K562 (cell line): ENCODE data around the gene MBNL1. TPM values are rescaled to one million over a fixed set of nuclear protein-coding genes. Genes with fewer than 3 reads are reported as not detected.

Experiments
- CBFA2T3 ChIP-seq: fragments of 450-650 bp; IDR thresholded peaks from 2 replicates; pipeline ENCODE4 v1.6.1; 2017
- CBX8 ChIP-seq: fragments of 200-600 bp; sonication (generic); IDR thresholded peaks from 2 replicates; pipeline ENCODE4 v1.6.1; 2012; ENCODE audit warnings: borderline replicate concordance, mixed run types, low read depth, mild to moderate bottlenecking, moderate library complexity, mixed read lengths, low read length, control low read depth, inconsistent platforms; ENCODE audit not compliant: poor library complexity, severe bottlenecking; ENCODE audit errors: extremely low read depth
- CCNT2 ChIP-seq: IDR thresholded peaks from 2 replicates; pipeline ENCODE4 v1.6.1; 2011; ENCODE audit warnings: borderline replicate concordance, low read depth, mild to moderate bottlenecking, moderate library complexity, mixed read lengths, low read length; ENCODE audit not compliant: insufficient read length; ENCODE audit errors: extremely low read depth
- DACH1 ChIP-seq: fragments of 450-650 bp; IDR thresholded peaks from 2 replicates; pipeline ENCODE4 v1.6.1; 2018; ENCODE audit not compliant: partially characterized antibody
- ELF2 ChIP-seq: fragments of 250-450 bp; sonication (Bioruptor Pico); IDR thresholded peaks from 2 replicates; pipeline ENCODE4 v1.5.0; 2021; ENCODE audit warnings: mild to moderate bottlenecking
- EP300 ChIP-seq: IDR thresholded peaks from 2 replicates; pipeline ENCODE4 v1.6.1; 2012; ENCODE audit warnings: low read length, improper control_type of control experiment
- ESRRA ChIP-seq: fragments of 450-650 bp; IDR thresholded peaks from 2 replicates; pipeline ENCODE4 v1.6.1; 2014; ENCODE audit warnings: low read depth, mild to moderate bottlenecking, moderate library complexity, borderline replicate concordance
- FOXK2 ChIP-seq, 2 experiments: fragments of 450-650 bp; IDR thresholded peaks in 1 of 2; conservative IDR thresholded peaks in 1 of 2; 2 replicates each; pipeline ENCODE4 v1.6.1; 2016; ENCODE audit warnings: low read depth in 2 of 2, mild to moderate bottlenecking in 1 of 2
- FOXM1 ChIP-seq, 2 experiments: fragments of 450-650 bp in 1 of 2; sonication (generic) in 1 of 2; formaldehyde crosslinking in 1 of 2; IDR thresholded peaks; 2 replicates each; pipeline versions ENCODE4 v1.6.1 to v1.9.0; 2017 to 2022; ENCODE audit warnings: low read depth in 2 of 2, mild to moderate bottlenecking in 2 of 2, missing genetic modification reagents in 1 of 2, moderate library complexity in 1 of 2
- HDGF ChIP-seq: fragments of 450-650 bp; IDR thresholded peaks from 2 replicates; pipeline ENCODE4 v1.6.1; 2016
- HMG20B ChIP-seq: fragments of 250-450 bp; sonication (Bioruptor Pico); IDR thresholded peaks from 2 replicates; pipeline ENCODE4 v1.5.0; 2021; ENCODE audit warnings: mild to moderate bottlenecking
- HMGN3 ChIP-seq: IDR thresholded peaks from 2 replicates; pipeline ENCODE4 v1.6.1; 2011; ENCODE audit warnings: borderline replicate concordance, low read depth, mild to moderate bottlenecking, mixed read lengths, low read length; ENCODE audit not compliant: insufficient read length; ENCODE audit errors: extremely low read depth
- KLF16 ChIP-seq: IDR thresholded peaks from 2 replicates; pipeline ENCODE4 v1.6.1; 2016; ENCODE audit warnings: antibody characterized with exemption
- MYNN ChIP-seq, 2 experiments: sonication (generic); formaldehyde crosslinking in 1 of 2; IDR thresholded peaks; 2 replicates each; pipeline versions ENCODE4 v1.5.0 to v1.6.1; 2016 to 2020; ENCODE audit warnings: antibody characterized with exemption in 1 of 2, missing genetic modification reagents in 1 of 2
- NFE2 ChIP-seq: IDR thresholded peaks from 2 replicates; pipeline ENCODE4 v1.6.1; 2014; ENCODE audit warnings: antibody characterized with exemption, low read depth
- NR2C1 ChIP-seq, 2 experiments: fragments of 450-650 bp; IDR thresholded peaks; 2 replicates each; pipeline ENCODE4 v1.6.1; 2017; ENCODE audit warnings: mild to moderate bottlenecking in 2 of 2, antibody characterized with exemption in 1 of 2, inconsistent platforms in 1 of 2, missing compliant biosample characterization in 1 of 2, missing genetic modification characterization in 1 of 2
- PCBP2 ChIP-seq: fragments of 200-400 bp; formaldehyde crosslinking; IDR thresholded peaks from 2 replicates; pipeline ENCODE4 v1.6.1; 2018; ENCODE audit warnings: low read length, low read depth, mild to moderate bottlenecking, moderate library complexity; ENCODE audit not compliant: poor library complexity, severe bottlenecking
- SIN3B ChIP-seq: fragments of 450-650 bp; IDR thresholded peaks from 2 replicates; pipeline ENCODE4 v1.6.1; 2017; ENCODE audit warnings: low read depth, mild to moderate bottlenecking, moderate library complexity
- SMARCC2 ChIP-seq: fragments of 450-650 bp; IDR thresholded peaks from 2 replicates; pipeline ENCODE4 v1.6.1; 2017; ENCODE audit warnings: antibody characterized with exemption, moderate library complexity, mild to moderate bottlenecking, low read depth
- SUPT5H ChIP-seq: fragments of 450-650 bp; IDR thresholded peaks from 2 replicates; pipeline ENCODE4 v1.6.1; 2016
- ZC3H11A ChIP-seq: IDR thresholded peaks from 2 replicates; pipeline ENCODE4 v1.6.1; 2012; ENCODE audit warnings: low read depth, low read length, improper control_type of control experiment
- ZNF24 ChIP-seq: fragments of 450-650 bp; IDR thresholded peaks from 2 replicates; pipeline ENCODE4 v1.6.1; 2016
- polyA plus RNA-seq, 8 experiments: library from polyadenylated mRNA; depleted of rRNA in 4 of 8; stranded (reverse) in 5 of 8; unstranded in 3 of 8; fragments of >200 nt; fragmentation: Nextera tagmentation in 2 of 8; fragmentation: Illumina TruSeq in 1 of 8; extraction: Ambion mirVana in 2 of 8; extraction: Trizol in 1 of 8; gene quantifications; 2 replicates each; pipeline versions ENCODE4 v1.2.1 to v1.2.3, GENCODE V29; 2011 to 2014; ENCODE audit warnings: inconsistent platforms in 1 of 8, missing spikeins in 1 of 8
- total RNA-seq, 7 experiments: library from RNA; depleted of rRNA in 6 of 7; stranded (reverse); fragments of >200 nt in 6 of 7; fragmentation: Illumina TruSeq in 2 of 7; extraction: Trizol in 2 of 7; gene quantifications; 2 replicates each; pipeline versions ENCODE4 v1.2.1 to v1.2.3, GENCODE V29; 2011 to 2021; ENCODE audit warnings: low replicate concordance in 1 of 7
- TF ChIP-seq, protein P1 (sequence below): fragments of 450-650 bp; IDR thresholded peaks from 2 replicates; pipeline ENCODE4 v1.7.1; 2018; ENCODE audit warnings: mild to moderate bottlenecking, low read depth; ENCODE audit not compliant: partially characterized antibody
- TF ChIP-seq, protein P2 (sequence below): fragments of 450-650 bp; IDR thresholded peaks from 2 replicates; pipeline ENCODE4 v1.6.1; 2016; ENCODE audit warnings: low read depth, mild to moderate bottlenecking, moderate library complexity
- TF ChIP-seq, protein P3 (sequence below), 2 experiments: fragments of 450-650 bp; IDR thresholded peaks; 2 replicates each; pipeline ENCODE4 v1.6.1; 2016

Gene MBNL1
- total and polyA plus RNA-seq, 9 of the 15 experiments (the other 6 are each of a cell fraction or from before 2014, with no cell fraction given) = 70.3 to 243 (median 220) TPM

DNA sequence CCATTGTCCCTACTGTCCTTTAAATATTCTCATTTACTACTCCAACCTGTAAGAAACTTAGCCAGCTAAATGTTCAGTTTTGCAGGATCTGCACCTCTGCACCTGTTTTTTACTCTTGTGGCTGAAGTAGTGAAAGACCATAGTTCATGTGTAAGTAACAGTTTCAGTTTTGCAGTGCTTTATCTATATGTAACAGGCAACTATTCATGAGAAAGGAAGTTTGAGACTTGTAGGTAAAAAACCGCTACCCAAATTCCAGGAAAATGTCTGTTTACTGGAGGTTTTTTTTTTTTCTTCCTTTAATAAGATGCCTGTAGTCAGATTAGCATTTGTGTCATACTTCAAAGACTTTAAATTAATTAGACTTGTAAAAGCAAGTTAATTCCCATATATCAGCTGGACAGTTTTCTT, 25.4 kb upstream of the MBNL1 start (continued):
- TF ChIP-seq, protein P1, sequence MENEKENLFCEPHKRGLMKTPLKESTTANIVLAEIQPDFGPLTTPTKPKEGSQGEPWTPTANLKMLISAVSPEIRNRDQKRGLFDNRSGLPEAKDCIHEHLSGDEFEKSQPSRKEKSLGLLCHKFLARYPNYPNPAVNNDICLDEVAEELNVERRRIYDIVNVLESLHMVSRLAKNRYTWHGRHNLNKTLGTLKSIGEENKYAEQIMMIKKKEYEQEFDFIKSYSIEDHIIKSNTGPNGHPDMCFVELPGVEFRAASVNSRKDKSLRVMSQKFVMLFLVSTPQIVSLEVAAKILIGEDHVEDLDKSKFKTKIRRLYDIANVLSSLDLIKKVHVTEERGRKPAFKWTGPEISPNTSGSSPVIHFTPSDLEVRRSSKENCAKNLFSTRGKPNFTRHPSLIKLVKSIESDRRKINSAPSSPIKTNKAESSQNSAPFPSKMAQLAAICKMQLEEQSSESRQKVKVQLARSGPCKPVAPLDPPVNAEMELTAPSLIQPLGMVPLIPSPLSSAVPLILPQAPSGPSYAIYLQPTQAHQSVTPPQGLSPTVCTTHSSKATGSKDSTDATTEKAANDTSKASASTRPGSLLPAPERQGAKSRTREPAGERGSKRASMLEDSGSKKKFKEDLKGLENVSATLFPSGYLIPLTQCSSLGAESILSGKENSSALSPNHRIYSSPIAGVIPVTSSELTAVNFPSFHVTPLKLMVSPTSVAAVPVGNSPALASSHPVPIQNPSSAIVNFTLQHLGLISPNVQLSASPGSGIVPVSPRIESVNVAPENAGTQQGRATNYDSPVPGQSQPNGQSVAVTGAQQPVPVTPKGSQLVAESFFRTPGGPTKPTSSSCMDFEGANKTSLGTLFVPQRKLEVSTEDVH = peak; percentile 55
- peak; percentile 74 for TF ChIP-seq FOXM1 (IDR thresholded peaks at IDR 0.05; ENCODE audit: low read depth)
- no peak for TF ChIP-seq FOXM1 (CRISPR knock-in tag; IDR thresholded peaks at IDR 0.05; ENCODE audit: low read depth)
- no peak for TF ChIP-seq ELF2 (CRISPR knock-in tag)
- no peak for TF ChIP-seq CBX8
- TF ChIP-seq KLF16 = peak; percentile 73
- TF ChIP-seq MYNN (IDR thresholded peaks at IDR 0.05) = no peak
- TF ChIP-seq MYNN (CRISPR knock-in tag; IDR thresholded peaks at IDR 0.05) = no peak
- no peak for TF ChIP-seq NR2C1 (IDR thresholded peaks at IDR 0.05)
- TF ChIP-seq NR2C1 (tag; IDR thresholded peaks at IDR 0.05) = no peak
- TF ChIP-seq, protein P2, sequence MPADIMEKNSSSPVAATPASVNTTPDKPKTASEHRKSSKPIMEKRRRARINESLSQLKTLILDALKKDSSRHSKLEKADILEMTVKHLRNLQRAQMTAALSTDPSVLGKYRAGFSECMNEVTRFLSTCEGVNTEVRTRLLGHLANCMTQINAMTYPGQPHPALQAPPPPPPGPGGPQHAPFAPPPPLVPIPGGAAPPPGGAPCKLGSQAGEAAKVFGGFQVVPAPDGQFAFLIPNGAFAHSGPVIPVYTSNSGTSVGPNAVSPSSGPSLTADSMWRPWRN = peak; percentile 28; the same call in 1 of the 2 replicates
- TF ChIP-seq PCBP2 = no peak
- TF ChIP-seq SUPT5H = no peak
- TF ChIP-seq ZC3H11A = no peak
- TF ChIP-seq EP300 = peak; percentile 98
- peak; percentile 92 for TF ChIP-seq CBFA2T3
- TF ChIP-seq ZNF24 = peak; percentile 90
- TF ChIP-seq HMG20B (CRISPR knock-in tag) = no peak
- TF ChIP-seq HDGF = no peak
- peak; percentile 73 for TF ChIP-seq SMARCC2
- TF ChIP-seq CCNT2 = peak; percentile 80
- peak; percentile 19 to 52; a peak in 2 of 4 replicates for TF ChIP-seq FOXK2 (conservative IDR thresholded peaks at IDR 0.05 in 1 of 2, IDR thresholded peaks at IDR 0.05 in 1 of 2; ENCODE audit: low read depth in 2 of 2)
- TF ChIP-seq SIN3B = no peak
- TF ChIP-seq DACH1 = peak; percentile 22
- TF ChIP-seq ESRRA = peak; percentile 46; the same call in 1 of the 2 replicates
- TF ChIP-seq NFE2 = 0 out of 2 replicates have a peak, but pooled peaks have one; percentile 36
- TF ChIP-seq HMGN3 = peak; percentile 36
- TF ChIP-seq, protein P3, sequence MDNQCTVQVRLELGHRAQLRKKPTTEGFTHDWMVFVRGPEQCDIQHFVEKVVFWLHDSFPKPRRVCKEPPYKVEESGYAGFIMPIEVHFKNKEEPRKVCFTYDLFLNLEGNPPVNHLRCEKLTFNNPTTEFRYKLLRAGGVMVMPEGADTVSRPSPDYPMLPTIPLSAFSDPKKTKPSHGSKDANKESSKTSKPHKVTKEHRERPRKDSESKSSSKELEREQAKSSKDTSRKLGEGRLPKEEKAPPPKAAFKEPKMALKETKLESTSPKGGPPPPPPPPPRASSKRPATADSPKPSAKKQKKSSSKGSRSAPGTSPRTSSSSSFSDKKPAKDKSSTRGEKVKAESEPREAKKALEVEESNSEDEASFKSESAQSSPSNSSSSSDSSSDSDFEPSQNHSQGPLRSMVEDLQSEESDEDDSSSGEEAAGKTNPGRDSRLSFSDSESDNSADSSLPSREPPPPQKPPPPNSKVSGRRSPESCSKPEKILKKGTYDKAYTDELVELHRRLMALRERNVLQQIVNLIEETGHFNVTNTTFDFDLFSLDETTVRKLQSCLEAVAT (IDR thresholded peaks at IDR 0.05) = peak in 1 of 2 experiments; percentile 13; a peak in 1 of 4 replicates
